SKM-1 treated with dmso at 0.1 percent for 144 hours (cell line): Measurements from ENCODE around the gene RSU1.
"Not testable (repeated sequence)": the region's sequence is repeated elsewhere in the genome, so short reads cannot be mapped to it uniquely, and the experiment has no call there.

ENCODE experiments used
- DNase-seq: peaks from one replicate; lab custom pipeline; 2025; ENCODE audit not compliant: unreplicated experiment; lab: John Stamatoyannopoulos, UW

Gene RSU1

DNA sequence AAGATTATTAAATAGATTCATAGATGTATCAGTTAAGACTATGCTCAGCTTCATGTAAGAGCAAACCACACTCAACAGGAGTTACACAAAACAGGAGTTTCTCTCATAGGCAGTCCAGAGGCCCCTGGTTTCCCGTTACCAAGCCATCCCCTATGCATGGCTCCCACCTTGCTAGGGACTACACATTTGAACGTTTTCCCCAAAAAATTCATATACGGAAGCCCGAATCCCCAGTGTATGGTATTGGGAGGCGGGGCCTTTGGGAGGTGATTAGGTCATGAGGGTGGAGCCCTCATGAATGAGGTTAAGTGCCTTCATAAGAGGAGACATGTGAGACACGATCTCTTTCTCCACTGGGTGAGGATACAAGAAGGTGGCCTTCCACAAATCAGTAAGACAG is 29.1 kb downstream of the RSU1 start:
- DNase-seq, result no peak

DNA sequence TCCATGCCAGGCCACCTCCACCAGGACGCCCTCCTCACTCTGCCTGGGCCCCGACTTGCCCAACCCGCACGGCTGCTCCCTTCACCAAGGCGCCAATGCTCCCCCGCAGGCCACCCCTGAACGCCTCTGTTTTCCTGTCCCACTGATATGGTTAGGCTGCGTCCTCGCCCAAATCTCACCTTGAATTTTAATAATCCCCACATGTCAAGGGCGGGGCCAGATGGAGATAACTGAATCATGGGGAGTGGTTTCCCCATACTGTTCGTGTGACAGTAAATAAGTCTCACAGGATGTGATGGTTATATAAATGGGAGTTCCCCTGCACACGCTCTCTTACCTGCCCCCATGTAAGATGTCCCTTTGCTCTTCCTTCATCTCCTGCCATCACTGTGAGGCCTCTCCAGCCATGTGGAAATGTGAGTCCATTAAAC is 29.8 kb downstream of the RSU1 start:
- no peak for DNase-seq

DNA sequence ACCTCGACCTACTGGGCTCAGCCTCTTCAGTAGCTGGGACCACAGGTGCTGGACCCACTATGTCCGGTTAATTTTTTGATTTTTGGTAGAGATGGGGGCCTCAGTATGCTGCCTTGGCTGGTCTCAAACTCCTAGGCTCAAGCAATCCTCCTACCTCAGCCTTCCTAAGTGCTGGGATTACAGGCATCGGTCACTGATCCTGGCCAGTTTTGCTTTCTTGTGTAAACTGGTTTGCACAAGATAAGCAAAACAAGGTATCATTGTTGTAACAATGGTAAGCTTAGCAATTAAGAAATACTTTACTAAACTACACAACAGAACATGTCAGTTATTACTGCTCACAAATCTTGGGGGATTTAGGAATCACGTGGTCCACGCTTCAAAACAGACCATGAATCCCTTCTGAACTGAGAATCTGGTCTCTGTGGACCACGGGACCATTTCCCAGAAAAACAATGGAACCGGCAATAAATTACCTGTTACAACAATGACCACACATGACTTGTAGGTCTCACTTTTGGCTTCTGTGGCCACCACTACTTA is 36.8 kb downstream of the RSU1 start:
- no peak for DNase-seq

DNA sequence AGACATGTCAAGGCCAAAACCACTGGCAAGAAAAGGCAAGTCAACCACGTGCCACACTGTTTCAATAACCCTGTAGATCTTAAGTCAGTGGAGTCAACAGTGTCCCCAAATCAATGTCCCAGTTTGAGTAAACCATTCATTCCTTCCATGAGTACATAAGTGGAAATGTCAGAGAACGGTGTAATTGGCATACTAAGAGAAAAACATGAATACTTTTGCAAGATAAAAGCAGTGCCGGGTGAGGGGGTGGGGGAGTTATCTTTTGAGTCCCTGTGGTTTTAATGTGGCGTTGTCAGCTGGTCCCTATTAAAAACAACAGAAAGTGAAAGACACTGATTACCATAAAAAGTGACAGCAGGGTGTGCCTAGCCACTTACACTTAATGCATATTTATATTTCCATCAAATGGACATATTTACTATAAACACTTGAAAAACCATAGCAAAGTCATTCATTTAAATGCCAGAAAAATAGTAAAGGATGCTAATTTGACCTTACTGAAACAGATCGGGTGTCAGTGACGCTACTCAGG is 37.8 kb downstream of the RSU1 start:
- no peak for DNase-seq

DNA sequence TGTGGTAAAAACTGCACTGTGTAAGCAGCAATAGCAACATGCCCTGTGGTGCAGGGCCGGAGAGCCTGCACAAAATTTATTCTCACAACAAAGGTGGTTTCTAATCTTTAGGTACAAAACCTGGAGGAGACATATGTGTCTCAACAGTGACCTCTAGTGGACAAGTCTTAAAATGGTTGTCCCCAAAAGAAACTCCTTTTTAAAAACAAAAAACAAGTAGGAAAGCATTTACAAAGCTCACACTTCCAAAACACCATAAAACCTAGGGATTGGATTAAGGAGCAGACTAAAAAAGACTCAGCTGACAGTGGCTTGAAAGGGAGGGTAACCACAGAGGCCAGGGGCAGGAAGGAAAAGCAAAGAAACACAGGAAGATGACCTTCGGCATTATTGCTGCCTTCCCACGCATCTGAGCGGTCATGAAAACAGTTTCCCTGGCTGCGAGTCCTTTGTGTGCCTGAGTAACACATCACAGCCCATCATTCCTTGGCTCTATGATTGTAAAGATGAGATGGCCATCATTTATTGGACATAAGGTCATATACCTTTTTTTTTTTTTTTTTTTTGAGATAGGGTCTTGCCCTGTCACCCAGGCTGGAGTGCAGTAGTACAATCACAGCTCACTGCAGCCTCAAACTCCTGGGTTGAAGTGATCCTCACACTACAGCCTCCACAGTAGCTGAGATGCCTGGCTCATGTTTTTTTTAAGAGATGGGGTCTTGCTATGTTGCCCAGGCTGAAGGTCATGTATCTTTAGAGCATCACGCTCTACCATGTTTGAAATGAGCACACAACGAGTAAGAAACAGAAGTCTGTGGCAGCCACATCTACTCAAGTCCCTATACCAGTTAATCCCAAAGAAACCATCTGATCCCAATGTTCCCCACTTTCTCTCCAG is 39.5 kb downstream of the RSU1 start:
- no peak for DNase-seq

DNA sequence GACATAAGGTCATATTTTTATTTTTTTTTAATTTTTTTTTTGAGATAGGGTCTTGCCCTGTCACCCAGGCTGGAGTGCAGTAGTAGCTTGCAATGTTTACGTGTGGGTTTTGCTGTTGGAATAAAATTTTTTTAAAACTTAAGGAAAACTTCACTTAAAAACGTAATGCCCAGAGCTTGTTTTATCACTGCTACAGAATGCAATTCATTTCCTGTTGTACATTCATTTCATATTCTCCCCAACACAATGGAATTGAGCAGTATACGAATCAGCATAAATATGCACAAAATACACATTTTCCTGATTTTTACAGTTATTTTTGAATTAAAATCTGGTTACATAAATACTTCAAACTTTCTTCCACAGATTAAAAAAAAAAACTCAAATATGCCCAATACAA is 40.3 kb downstream of the RSU1 start:
- no peak for DNase-seq

DNA sequence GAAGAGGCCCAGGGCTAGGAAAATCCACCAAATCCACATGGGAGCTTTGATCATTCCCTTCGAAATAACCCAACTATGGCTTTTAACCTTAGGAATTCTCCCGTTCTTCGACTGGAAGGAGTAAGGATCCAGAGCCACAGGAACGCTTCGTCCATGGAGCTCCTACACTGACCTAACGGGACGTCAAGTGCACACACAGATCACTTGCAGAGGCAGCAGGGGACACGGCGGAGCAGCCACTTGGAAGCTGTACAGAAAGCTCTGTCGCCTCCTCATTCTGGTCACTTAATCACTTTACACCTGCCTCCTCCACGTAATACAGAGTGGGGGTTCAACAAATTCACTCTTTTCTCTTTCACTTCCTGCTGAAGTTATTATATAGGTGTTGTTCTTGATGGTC is 43.9 kb downstream of the RSU1 start:
- no peak for DNase-seq

DNA sequence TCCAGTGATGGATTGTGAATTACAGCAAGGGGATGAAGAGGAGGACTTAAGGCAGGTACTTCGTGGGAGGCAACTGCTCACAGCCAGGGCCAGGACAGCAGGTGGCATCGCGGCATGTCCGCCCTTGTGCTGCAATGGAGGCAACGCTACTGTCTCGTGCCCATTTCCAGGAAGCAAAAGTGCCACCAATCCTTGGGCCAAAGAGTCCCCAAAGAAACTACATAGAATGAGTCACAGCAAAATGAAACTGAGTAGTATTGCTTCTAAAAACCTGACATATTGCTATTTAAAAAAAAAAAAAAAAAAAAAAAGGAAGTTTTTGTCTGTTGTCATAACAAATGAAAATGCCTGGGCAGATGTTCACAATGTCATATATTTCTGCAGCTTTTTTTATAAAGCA is 46.6 kb downstream of the RSU1 start:
- DNase-seq, result no peak

DNA sequence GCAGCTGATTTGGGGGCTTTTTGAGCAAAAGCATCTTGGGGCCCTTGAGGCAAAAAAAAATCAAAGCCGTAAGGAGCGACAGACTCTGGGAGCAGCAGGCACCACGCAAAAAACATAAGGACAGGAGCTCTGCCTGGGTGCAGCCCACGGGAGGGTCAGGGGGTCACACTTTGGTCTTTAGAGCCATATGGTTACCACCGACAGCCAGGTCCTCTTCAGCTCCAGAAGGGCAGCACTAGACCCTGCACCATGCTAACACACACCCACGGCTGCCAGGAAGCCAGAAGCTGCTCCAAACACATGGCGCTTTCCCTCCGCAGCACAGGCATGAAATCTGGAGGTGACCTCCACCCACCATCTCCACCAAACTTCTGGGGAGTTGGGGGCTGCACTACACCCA is 47.1 kb downstream of the RSU1 start:
- DNase-seq, result no peak

DNA sequence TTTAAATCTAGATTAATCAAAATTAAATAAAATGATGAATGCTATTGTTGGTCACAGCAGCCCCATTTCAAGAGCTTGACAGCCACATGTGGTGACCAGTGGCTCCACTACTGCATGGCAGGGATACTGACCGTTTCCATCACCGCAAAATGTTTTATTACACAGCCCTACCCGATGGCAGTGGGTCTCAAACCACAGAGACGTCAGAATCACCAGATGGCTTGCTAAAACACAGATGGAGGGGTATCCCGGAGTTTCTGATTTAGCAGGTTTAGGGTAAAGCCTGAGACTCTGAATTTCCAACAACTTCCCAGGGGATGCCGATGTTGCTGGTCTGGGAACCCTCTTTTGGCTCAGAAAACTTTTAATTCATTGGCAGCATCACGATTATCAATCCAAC is 47.9 kb downstream of the RSU1 start:
- no peak for DNase-seq

DNA sequence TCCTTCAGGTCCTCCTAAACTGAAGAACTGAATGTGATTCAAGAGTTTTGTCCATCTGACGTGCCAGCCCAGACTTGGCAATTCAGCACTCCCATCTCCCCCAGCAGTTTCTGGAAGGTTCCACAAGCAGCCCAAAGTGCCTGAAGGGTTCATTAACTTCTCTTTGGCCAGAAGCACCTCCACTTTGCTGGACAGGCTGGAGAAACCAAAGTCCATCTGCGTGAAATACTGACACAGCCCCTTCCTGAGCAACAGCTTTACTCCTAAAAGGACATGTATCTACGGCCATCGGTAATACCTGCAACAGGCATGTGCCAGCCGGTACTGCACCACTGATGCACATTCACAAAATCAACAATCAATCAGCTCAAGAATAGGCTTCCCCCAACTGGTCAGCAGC is 48.5 kb downstream of the RSU1 start:
- no peak for DNase-seq

DNA sequence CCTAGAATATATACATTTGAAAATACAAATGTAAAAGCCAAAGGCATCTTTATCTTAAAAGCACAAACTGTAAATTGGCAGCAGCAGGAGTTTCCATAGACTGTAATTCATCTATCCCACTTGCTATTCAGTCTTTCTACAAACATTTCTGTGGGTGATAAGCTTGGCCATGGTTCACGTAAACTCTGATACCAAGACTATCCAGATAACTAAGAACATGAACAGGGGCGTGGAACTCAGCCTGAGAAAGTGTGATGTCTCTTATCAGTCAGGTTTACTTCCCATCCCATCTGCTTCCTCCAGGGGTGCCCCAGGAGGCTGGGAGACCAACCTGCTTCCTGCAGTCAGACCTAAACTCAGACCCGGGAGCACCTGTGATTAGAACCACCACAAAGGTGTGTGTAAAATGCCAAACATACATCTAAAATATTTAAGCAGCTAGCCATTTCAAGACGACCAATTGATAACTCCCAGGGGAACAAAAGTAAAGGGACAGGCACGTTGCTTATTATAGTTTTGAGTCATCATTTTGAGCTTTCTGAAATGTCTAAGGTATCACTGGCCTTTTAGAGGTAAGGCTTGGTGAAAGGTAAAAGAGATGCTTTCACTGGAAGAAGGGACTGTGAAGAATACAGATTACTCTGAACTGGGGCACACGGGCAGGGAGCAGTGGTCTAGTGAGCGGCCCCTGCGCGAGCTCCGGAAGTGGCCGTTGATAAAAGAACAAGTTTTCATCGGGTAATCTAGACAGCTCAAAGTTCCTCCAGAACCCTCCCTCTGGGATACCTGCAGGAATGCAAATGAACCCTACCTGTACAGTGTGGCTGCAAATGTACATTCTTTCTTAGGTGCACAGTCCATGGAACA is 51.5 kb downstream of the RSU1 start:
- DNase-seq, result no peak

DNA sequence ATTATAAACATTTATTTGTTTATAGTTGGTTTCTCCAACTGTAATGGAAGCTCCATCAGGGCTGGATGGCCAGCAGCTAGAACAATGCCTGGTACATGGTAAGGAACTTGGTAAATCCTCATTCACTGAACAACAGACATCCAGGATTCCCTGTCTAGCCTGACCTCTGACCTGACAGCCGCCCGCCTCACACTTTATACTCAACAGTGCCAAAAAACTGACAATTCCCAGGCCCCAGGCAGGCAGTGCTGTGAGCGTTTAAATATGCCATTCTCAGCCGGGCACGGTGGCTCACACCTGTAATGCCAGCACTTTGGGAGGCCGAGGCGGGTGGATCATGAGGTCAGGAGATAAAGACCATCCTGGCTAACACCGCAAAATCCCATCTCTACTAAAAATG is 55.9 kb downstream of the RSU1 start:
- DNase-seq, result no peak

DNA sequence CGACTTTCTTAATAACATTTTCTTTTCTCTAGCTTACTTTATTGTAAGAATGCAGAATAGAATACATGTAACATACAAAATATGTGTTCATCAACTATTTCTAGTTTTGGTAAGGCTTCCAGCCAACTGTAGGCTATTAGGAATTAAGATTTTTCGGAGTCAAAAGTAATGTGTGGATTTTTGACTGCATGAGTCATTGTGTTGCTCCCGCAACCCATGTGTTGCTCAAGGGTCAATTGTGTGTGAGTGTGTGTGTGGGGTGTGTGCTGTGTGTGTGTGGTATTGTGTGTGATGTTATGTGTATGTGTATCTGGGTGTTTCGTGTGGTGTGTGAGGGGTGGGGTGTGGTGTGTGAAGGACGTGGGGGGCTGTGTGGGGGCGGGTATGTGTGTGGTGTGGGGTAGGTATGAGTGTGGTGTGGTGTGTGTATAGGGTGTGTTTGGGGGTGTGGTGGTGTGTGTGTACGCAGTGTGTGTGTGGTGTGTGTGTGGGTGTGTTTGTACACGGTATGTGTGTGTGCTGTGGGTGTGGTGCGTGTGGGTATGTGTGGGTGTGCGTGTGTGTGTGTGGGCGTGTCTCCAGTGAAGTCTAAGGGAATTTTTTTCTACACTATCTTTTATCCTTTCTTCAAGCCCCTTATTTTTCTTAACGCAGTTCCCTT is 60.5 kb downstream of the RSU1 start:
- DNase-seq, result no peak

DNA sequence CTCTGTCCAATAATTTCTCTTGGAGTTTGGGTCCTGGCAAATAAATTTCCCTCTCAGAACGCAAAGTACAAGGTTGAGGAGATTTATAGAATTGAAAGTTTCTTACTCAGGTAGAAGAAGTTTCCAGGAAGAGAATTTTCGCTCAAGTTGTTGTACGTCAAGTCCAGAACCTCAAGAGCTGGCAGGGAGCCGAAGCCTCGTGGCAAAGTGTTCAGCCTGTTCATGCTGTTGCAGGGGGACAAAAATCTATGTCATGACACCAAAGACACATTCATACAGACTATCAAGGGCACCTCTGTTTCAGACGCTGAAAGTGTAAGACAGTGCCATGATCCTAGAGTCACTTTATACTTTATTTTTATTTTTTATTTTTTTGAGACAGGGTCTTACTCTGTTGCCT is 62.5 kb downstream of the RSU1 start:
- no peak for DNase-seq

DNA sequence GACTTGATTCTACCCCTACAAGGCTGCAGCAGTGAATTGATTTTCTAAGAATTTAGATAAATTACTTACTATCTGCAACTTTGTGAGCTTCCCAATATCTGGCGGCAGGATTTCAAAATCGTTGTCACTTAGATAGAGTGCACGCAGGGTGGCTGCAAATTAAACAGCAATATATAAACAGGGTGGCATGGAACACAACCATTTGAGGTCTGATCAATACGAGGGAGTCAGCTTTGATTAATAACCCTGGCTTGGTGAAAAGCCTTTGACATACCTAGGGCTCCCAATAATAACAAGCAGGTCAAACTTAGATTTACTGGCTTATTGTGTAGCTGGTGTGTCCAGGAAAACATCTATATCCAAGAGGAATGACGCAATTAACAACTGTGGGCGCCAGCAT is 64.4 kb downstream of the RSU1 start:
- DNase-seq, result not testable (repeated sequence)

DNA sequence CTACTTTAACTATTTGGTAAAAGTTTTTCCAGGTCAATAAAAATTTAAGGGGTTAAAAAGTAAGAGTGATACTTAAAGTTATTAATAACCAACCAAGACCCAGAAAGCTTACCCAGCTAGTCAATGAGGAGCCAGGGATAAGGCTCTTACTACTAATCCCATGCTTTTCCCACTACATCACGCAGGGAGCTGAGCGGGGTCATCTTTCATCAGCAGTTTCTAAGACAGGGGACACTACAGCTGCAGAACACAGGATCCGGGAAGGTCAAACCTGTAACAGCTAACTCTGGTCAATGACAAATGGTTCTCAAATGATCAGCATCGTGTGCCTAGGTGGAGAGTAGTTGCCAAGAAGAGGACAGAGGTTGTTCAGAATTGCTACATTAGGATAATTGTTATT is 65.1 kb downstream of the RSU1 start:
- DNase-seq, result no peak

DNA sequence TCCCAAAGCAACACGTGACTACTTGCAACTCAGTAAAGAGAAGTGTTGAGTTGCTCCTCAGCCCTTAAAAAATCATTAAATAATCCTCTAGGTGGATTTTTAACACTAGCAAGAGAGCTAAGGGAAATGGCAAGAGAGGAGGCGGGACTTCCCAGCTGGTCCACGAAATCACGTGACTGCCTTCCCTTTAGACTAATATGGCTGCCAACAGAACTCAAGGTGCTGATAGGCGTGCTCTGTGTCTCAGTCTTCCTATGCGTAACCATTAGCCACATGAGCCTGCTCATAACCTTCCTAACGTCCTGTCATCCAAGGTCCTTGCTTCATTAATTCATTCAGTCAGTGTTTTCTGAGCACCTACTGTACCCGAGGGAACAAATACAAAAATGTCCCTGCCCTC is 66.0 kb downstream of the RSU1 start:
- no peak for DNase-seq

DNA sequence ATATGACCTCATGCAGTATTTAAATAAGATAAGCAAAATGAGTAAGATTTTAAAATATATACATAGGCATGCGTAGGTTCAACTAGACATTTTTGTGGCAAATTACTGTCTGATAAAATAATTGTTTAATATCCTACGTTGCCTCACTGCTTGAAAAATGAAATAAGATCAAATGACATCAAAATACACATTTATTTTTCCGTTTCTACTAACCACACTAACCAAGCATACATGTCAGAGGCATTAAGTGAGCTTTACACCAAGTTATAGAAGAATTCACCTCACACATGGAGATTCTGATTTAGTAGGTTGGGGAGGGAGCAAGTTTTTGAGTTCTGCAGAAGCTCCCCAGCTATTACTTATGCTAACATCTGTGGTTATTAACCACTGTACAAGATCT is 66.8 kb downstream of the RSU1 start:
- DNase-seq, result no peak

DNA sequence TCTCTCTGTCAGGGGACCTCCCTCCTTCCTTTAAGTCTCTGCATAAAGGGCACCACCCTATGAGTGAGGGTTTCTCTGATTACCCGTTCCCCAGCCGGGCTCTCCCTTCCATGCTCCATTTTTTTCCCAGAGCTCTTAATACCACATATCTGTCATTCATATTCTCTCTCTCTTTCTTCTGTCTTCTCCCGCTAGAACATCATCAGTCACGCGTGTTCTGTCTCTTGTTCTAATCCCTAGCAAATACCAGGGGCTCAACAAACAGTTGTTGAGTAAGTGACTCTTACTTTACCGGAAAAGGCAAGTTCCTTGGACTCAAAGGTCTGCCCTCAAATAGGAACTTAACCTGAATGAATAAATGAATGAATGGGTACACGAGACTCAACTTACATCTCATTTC is 68.5 kb downstream of the RSU1 start:
- DNase-seq, result no peak

DNA sequence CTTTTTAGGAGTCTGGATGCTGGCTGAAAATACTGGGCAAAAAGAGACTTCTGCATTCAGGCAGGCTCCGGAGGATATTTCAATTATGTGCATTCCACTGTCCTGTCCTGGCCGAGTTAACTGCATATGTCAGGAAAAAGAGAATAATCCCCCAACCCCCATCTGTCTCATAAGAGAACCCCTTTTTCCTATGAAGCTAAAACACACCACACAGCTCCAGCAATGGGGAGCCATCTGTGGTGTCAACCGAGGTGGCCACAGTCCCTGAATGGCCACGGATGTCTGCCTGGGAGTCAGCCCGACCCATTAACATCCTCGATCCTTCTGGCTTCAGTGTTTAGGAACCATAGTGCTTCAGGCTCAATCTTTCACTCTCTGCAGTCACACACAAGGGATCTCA is 70.4 kb downstream of the RSU1 start:
- no peak for DNase-seq
